ENCODE results near the gene ARHGAP18.

The ARHGAP18 gene

GRCh38 chr6:129709769-129710449 lies at the start of gene ARHGAP18:
ARHGAP18 (minus strand) TSS chr6:129710177; CDS start chr6:129710136, 41 bp downstream.
- no peaks in the 10 kb centered on the region for H3K36me3 ChIP-seq (ENCODE audit: control insufficient read depth, insufficient read depth, low read length)
- no peaks in the 10 kb centered on the region for H3K9me3 ChIP-seq (ENCODE audit: control insufficient read depth, low read length)
- peaks cover 13% of the 10 kb centered on the region for H3K4me1 ChIP-seq (ENCODE audit: control insufficient read depth, insufficient read depth, low read length)
- H3K9ac ChIP-seq (ENCODE audit: low read length), result peak within 1 kb of the TSS; percentile 64
- H3K27me3 ChIP-seq (ENCODE audit: control insufficient read depth, insufficient read depth, low read length), result no peaks in the 10 kb centered on the region
- H3K4me3 ChIP-seq (ENCODE audit: low read length), result peak within 1 kb of the TSS; percentile 44

- Histone ChIP-seq H3K4me3 (ENCODE audit: low read length) (no peak overlapping the region), H3K9me3 (ENCODE audit: control insufficient read depth, low read length) (no peaks in the 10 kb centered on the region), H3K9ac (ENCODE audit: low read length) (no peak overlapping the region), H3K27me3 (ENCODE audit: control insufficient read depth, insufficient read depth, low read length) (no peaks in the 10 kb centered on the region), H3K4me1 (ENCODE audit: control insufficient read depth, insufficient read depth, low read length) (no peaks in the 10 kb centered on the region), H3K36me3 (ENCODE audit: control insufficient read depth, insufficient read depth, low read length) (no peaks in the 10 kb centered on the region)
Observed at GRCh38 chr6:129755787-129756186, 45.8 kb upstream of the ARHGAP18 start.

GRCh38 chr6:129754750-129755149 lies 44.8 kb upstream of the ARHGAP18 start:
- Histone ChIP-seq H3K4me1 (ENCODE audit: control insufficient read depth, insufficient read depth, low read length) (no peaks in the 10 kb centered on the region), H3K9ac (ENCODE audit: low read length) (no peak overlapping the region), H3K27me3 (ENCODE audit: control insufficient read depth, insufficient read depth, low read length) (no peaks in the 10 kb centered on the region), H3K4me3 (ENCODE audit: low read length) (no peak overlapping the region), H3K36me3 (ENCODE audit: control insufficient read depth, insufficient read depth, low read length) (no peaks in the 10 kb centered on the region), H3K9me3 (ENCODE audit: control insufficient read depth, low read length) (no peaks in the 10 kb centered on the region)

DNA sequence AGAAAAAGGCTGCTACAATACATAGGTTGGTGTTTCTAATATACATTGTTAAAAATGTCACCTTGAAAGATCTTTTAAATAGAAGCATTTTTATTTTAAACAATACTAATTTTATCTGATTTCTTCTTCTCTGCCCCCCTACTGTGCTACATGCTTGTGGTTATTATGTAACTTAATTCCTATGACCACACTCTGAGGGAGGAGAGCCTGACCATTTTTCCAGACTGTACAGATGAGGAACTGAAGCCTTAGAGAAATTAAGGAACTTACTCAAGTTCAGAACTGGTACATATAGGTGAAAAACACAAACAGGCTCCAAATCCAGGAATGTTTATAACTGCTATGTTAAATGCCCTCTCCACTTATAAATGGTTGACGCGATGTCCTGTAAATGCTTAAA lies 43.4 kb upstream of the ARHGAP18 start:
- H3K36me3 ChIP-seq (ENCODE audit: control insufficient read depth, insufficient read depth, low read length), result no peaks in the 10 kb centered on the region
- no peaks in the 10 kb centered on the region for H3K9me3 ChIP-seq (ENCODE audit: control insufficient read depth, low read length)
- no peaks in the 10 kb centered on the region for H3K27me3 ChIP-seq (ENCODE audit: control insufficient read depth, insufficient read depth, low read length)
- H3K9ac ChIP-seq (ENCODE audit: low read length), result no peak overlapping the region
- no peaks in the 10 kb centered on the region for H3K4me1 ChIP-seq (ENCODE audit: control insufficient read depth, insufficient read depth, low read length)
- no peak overlapping the region for H3K4me3 ChIP-seq (ENCODE audit: low read length)

- Histone ChIP-seq H3K36me3 (ENCODE audit: control insufficient read depth, insufficient read depth, low read length) (no peaks in the 10 kb centered on the region), H3K9me3 (ENCODE audit: control insufficient read depth, low read length) (no peaks in the 10 kb centered on the region), H3K9ac (ENCODE audit: low read length) (no peak overlapping the region), H3K27me3 (ENCODE audit: control insufficient read depth, insufficient read depth, low read length) (no peaks in the 10 kb centered on the region), H3K4me1 (ENCODE audit: control insufficient read depth, insufficient read depth, low read length) (no peaks in the 10 kb centered on the region), H3K4me3 (ENCODE audit: low read length) (no peak overlapping the region)
Observed at GRCh38 chr6:129751384-129751783, 41.4 kb upstream of the ARHGAP18 start.

- Histone ChIP-seq H3K9me3 (ENCODE audit: control insufficient read depth, low read length) (no peaks in the 10 kb centered on the region), H3K36me3 (ENCODE audit: control insufficient read depth, insufficient read depth, low read length) (no peaks in the 10 kb centered on the region), H3K4me1 (ENCODE audit: control insufficient read depth, insufficient read depth, low read length) (no peaks in the 10 kb centered on the region), H3K9ac (ENCODE audit: low read length) (no peak overlapping the region), H3K27me3 (ENCODE audit: control insufficient read depth, insufficient read depth, low read length) (no peaks in the 10 kb centered on the region), H3K4me3 (ENCODE audit: low read length) (no peak overlapping the region)
Observed at GRCh38 chr6:129750360-129750759, 40.4 kb upstream of the ARHGAP18 start.

DNA sequence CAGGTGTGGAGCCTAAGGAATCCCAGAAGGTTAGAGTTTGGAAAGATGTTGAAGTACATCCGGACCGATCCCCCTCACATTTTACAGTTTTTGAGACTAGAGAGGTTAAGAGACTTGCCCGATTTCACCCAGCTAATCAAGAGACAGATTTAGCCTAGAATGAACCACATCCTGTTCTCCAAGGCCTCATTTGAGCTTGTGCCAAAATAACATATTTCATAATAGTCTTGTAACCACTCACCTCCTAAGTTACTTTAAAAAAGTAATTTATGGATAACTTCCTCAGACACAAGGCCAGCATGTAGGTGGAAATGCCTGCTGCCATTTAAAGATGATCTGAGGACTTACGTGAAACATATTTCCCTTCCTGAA lies 39.8 kb upstream of the ARHGAP18 start:
- Histone ChIP-seq H3K4me3 (ENCODE audit: low read length) (no peak overlapping the region), H3K4me1 (ENCODE audit: control insufficient read depth, insufficient read depth, low read length) (no peaks in the 10 kb centered on the region), H3K9me3 (ENCODE audit: control insufficient read depth, low read length) (no peaks in the 10 kb centered on the region), H3K9ac (ENCODE audit: low read length) (no peak overlapping the region), H3K27me3 (ENCODE audit: control insufficient read depth, insufficient read depth, low read length) (no peaks in the 10 kb centered on the region), H3K36me3 (ENCODE audit: control insufficient read depth, insufficient read depth, low read length) (no peaks in the 10 kb centered on the region)

- no peak overlapping the region for H3K4me3 ChIP-seq (ENCODE audit: low read length)
- H3K9me3 ChIP-seq (ENCODE audit: control insufficient read depth, low read length), result no peaks in the 10 kb centered on the region
- no peak overlapping the region for H3K9ac ChIP-seq (ENCODE audit: low read length)
- no peaks in the 10 kb centered on the region for H3K27me3 ChIP-seq (ENCODE audit: control insufficient read depth, insufficient read depth, low read length)
- no peaks in the 10 kb centered on the region for H3K4me1 ChIP-seq (ENCODE audit: control insufficient read depth, insufficient read depth, low read length)
- no peaks in the 10 kb centered on the region for H3K36me3 ChIP-seq (ENCODE audit: control insufficient read depth, insufficient read depth, low read length)
Observed at GRCh38 chr6:129748901-129749748, 39.1 kb upstream of the ARHGAP18 start.

DNA sequence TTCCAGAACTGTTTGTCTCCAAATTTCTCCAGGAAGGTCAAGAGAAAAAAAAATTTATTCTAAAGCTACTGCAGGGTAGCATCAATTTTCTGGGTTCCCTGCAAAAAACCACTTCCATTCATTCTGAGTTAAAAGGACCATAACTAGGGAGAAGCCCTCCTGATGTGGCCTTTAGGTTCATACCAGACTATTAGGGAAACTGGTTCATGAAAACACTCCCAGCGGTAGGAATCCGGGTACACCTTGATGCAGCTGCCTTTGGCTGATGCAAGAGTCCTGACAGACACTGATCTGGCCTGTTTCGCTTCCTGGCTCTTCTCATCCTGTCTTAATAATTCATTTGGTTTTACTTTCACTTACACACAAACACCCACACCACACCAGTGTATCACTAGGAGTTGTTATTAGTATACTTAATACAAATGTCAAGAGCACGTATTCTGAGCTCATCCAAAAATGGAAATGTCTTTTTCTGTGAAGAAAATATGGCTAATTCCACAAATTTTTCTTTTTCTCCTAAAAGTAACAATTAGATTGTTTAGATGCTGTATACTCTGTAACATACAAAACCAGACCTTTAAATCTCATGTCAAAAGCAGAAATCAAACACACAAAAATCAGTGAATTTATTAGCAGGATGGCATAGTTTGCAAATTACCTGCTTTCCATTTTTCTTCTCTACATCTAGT lies 38.4 kb upstream of the ARHGAP18 start:
- no peaks in the 10 kb centered on the region for H3K27me3 ChIP-seq (ENCODE audit: control insufficient read depth, insufficient read depth, low read length)
- H3K36me3 ChIP-seq (ENCODE audit: control insufficient read depth, insufficient read depth, low read length), result no peaks in the 10 kb centered on the region
- no peaks in the 10 kb centered on the region for H3K4me1 ChIP-seq (ENCODE audit: control insufficient read depth, insufficient read depth, low read length)
- H3K4me3 ChIP-seq (ENCODE audit: low read length), result no peak overlapping the region
- no peak overlapping the region for H3K9ac ChIP-seq (ENCODE audit: low read length)
- no peaks in the 10 kb centered on the region for H3K9me3 ChIP-seq (ENCODE audit: control insufficient read depth, low read length)

DNA sequence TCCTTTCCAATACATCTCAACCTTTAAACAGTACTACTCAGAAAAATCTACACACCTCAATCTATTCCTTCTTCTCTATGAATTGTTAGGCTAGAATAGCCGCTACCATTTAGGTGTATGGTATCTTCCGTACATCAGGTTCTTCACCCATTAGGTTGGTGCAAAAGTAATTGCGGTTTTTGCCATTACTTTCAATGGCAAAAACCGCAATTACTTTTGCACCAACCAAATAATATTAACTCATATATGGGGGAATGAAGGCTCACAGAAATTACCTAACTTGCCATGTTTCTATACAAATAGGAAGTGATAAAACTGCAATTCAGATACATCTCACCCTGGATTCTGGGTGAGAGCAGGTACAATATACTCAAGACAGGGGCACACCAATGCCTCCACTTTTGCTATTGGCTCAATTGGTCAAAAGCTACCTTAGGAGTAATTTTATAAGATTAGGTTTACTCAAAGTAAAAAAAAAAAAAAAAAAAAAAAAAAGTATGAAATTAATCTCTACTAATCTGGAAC lies 37.7 kb upstream of the ARHGAP18 start:
- no peaks in the 10 kb centered on the region for H3K27me3 ChIP-seq (ENCODE audit: control insufficient read depth, insufficient read depth, low read length)
- no peak overlapping the region for H3K4me3 ChIP-seq (ENCODE audit: low read length)
- H3K4me1 ChIP-seq (ENCODE audit: control insufficient read depth, insufficient read depth, low read length), result no peaks in the 10 kb centered on the region
- H3K36me3 ChIP-seq (ENCODE audit: control insufficient read depth, insufficient read depth, low read length), result no peaks in the 10 kb centered on the region
- H3K9me3 ChIP-seq (ENCODE audit: control insufficient read depth, low read length), result no peaks in the 10 kb centered on the region
- H3K9ac ChIP-seq (ENCODE audit: low read length), result no peak overlapping the region

GRCh38 chr6:129744880-129745237 lies 34.9 kb upstream of the ARHGAP18 start:
- no peaks in the 10 kb centered on the region for H3K9me3 ChIP-seq (ENCODE audit: control insufficient read depth, low read length)
- no peaks in the 10 kb centered on the region for H3K36me3 ChIP-seq (ENCODE audit: control insufficient read depth, insufficient read depth, low read length)
- no peaks in the 10 kb centered on the region for H3K27me3 ChIP-seq (ENCODE audit: control insufficient read depth, insufficient read depth, low read length)
- no peak overlapping the region for H3K4me3 ChIP-seq (ENCODE audit: low read length)
- H3K4me1 ChIP-seq (ENCODE audit: control insufficient read depth, insufficient read depth, low read length), result no peaks in the 10 kb centered on the region
- no peak overlapping the region for H3K9ac ChIP-seq (ENCODE audit: low read length)

Measured in mucosa of stomach (tissue), 1 donor.